ENCODE results near the gene SGSH.
"Not testable (repeated sequence)": the region's sequence is repeated elsewhere in the genome, so short reads cannot be mapped to it uniquely, and the experiment has no call there.

The SGSH gene

GRCh38 chr17:80212511-80212910 is 7.6 kb downstream of the SGSH start:
- DNase-seq (ENCODE audit: low read depth in 1 of 2, low spot score in 1 of 2), result no peak

- no peak for DNase-seq (ENCODE audit: low read depth in 1 of 2, low spot score in 1 of 2)
Measured at GRCh38 chr17:80212109-80212508, 8.0 kb downstream of the SGSH start.

GRCh38 chr17:80210348-80211108 is 9.6 kb downstream of the SGSH start:
- no peak for DNase-seq (ENCODE audit: low read depth in 1 of 2, low spot score in 1 of 2)

- DNase-seq (ENCODE audit: low read depth in 1 of 2, low spot score in 1 of 2), result no peak
Measured at GRCh38 chr17:80209765-80210164, 10.4 kb downstream of the SGSH start.

- no peak for DNase-seq (ENCODE audit: low read depth in 1 of 2, low spot score in 1 of 2)
Measured at GRCh38 chr17:80208050-80208449, 12.1 kb downstream of the SGSH start.

GRCh38 chr17:80205811-80206210 is 14.3 kb downstream of the SGSH start:
- no peak for DNase-seq (ENCODE audit: low read depth in 1 of 2, low spot score in 1 of 2)

- no peak for DNase-seq (ENCODE audit: low read depth in 1 of 2, low spot score in 1 of 2)
Measured at GRCh38 chr17:80204626-80205468, 15.3 kb downstream of the SGSH start.

- DNase-seq (ENCODE audit: low read depth in 1 of 2, low spot score in 1 of 2), result no peak
Measured at GRCh38 chr17:80203471-80203963, 16.6 kb downstream of the SGSH start.

- no peak for DNase-seq (ENCODE audit: low read depth in 1 of 2, low spot score in 1 of 2)
Measured at GRCh38 chr17:80202197-80202596, 17.9 kb downstream of the SGSH start.

GRCh38 chr17:80201446-80201845 is 18.7 kb downstream of the SGSH start:
- DNase-seq (ENCODE audit: low read depth in 1 of 2, low spot score in 1 of 2), result no peak

- not testable (repeated sequence) for DNase-seq (ENCODE audit: low read depth in 1 of 2, low spot score in 1 of 2)
Measured at GRCh38 chr17:80199295-80199694, 20.8 kb downstream of the SGSH start.

GRCh38 chr17:80198144-80198661 is 21.9 kb downstream of the SGSH start:
- DNase-seq (ENCODE audit: low read depth in 1 of 2, low spot score in 1 of 2), result no peak

GRCh38 chr17:80196652-80197051 is 23.5 kb downstream of the SGSH start:
- no peak for DNase-seq (ENCODE audit: low read depth in 1 of 2, low spot score in 1 of 2)

GRCh38 chr17:80195671-80196529 is 24.2 kb downstream of the SGSH start:
- peak; percentile 43 to 47 for DNase-seq (ENCODE audit: low read depth in 1 of 2, low spot score in 1 of 2)

GRCh38 chr17:80195141-80195540 is 25.0 kb downstream of the SGSH start:
- DNase-seq (ENCODE audit: low read depth in 1 of 2, low spot score in 1 of 2), result no peak

- no peak for DNase-seq (ENCODE audit: low read depth in 1 of 2, low spot score in 1 of 2)
Measured at GRCh38 chr17:80191865-80192661, 28.1 kb downstream of the SGSH start.

GRCh38 chr17:80191192-80191591 is 28.9 kb downstream of the SGSH start:
- no peak for DNase-seq (ENCODE audit: low read depth in 1 of 2, low spot score in 1 of 2)

GRCh38 chr17:80190716-80191115 is 29.4 kb downstream of the SGSH start:
- DNase-seq (ENCODE audit: low read depth in 1 of 2, low spot score in 1 of 2), result no peak

- DNase-seq (ENCODE audit: low read depth in 1 of 2, low spot score in 1 of 2), result no peak
Measured at GRCh38 chr17:80189611-80190010, 30.5 kb downstream of the SGSH start.

- no peak for DNase-seq (ENCODE audit: low read depth in 1 of 2, low spot score in 1 of 2)
Measured at GRCh38 chr17:80187515-80187941, 32.6 kb downstream of the SGSH start.

Data from stimulated activated CD4-positive, alpha-beta T cell treated with anti-CD3 and anti-CD28 coated beads, Interleukin-15, amount 100 ng/mL, for 1 hour (primary cell).